GM18519 (cell line): ENCODE data around the gene NCKIPSD.

ENCODE experiments used
- ATAC-seq: cut with Tn5 transposase; IDR thresholded peaks from one replicate; pipeline ENCODE4 v1.9.1; 2021; ENCODE audit warnings: mild to moderate bottlenecking, moderate library complexity; ENCODE audit not compliant: unreplicated experiment, low FRiP score

Gene NCKIPSD

DNA sequence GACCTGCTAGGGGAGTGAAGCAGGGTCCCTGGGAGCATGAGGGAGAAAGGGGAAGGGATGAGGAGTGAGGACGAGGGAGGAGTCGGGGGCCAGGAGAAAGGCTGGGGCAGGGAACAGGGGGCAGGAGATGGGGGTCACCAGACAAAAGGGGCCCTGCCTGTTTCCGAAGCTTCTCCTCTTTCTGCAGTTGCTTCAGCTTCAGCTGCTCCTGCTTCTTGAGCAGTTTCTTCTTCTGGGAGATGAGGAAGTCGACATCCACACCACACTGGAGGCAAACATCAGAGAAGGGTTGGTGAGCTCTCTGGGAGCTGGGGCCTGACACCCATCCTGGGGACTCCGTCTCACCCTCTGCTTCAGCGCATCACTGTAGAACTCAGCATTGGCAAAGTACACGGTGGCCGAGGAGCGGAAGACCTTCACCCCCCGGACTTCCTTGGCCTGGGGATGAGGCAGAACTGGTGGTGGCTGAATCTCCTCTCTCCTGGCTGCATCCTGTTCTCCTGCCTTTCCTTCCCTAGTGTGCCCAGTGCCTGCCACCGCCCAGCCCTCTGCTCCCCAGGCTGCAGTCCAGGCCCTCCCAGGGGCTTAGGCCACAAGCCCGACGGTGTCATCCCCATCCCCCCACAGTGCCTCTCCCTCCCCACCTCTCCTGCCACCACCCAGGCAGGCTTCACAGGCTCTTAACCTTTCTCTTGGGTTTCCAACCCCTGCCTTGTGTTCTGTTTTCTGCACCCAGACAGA lies 57.3 kb downstream of the NCKIPSD start:
- no peak for ATAC-seq

DNA sequence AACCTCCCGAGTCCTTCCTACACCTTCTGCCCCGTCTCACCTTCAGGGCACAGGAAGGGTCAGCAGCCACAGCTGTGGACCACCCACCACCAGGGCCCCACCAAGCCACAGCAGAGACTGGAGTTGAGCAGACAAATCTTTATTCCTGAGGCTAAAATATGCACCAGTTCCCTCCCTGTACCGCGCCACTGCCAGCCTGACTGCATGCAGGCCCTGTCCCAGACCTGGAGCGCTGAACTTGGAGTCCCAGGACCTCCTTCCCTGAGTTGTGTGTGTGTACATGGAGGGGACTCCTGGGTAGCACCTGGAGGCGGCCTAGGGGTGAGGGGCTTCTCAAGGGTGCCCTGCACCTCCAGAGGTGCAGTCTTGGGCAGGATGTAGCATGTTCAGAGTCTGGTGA lies 60.1 kb downstream of the NCKIPSD start:
- no peak for ATAC-seq

DNA sequence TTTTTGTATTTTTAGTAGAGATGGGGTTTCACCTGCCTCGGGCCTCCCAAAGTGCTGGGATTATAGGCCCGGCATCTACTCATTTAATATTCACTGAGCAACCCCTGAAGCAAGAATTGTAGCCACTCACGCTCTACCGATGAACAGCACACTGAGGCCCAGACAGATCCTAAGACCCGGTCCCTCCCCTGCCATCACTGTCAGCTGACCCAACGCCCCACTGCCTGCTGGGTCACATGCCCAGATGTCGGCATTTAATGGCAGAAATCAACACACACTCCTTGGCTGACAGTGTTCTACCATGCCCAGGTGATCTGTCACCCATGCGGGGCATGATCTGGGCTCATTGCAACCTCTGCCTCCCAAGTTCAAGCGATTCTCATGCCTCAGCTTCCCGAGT lies 60.9 kb downstream of the NCKIPSD start:
- ATAC-seq: no peak

DNA sequence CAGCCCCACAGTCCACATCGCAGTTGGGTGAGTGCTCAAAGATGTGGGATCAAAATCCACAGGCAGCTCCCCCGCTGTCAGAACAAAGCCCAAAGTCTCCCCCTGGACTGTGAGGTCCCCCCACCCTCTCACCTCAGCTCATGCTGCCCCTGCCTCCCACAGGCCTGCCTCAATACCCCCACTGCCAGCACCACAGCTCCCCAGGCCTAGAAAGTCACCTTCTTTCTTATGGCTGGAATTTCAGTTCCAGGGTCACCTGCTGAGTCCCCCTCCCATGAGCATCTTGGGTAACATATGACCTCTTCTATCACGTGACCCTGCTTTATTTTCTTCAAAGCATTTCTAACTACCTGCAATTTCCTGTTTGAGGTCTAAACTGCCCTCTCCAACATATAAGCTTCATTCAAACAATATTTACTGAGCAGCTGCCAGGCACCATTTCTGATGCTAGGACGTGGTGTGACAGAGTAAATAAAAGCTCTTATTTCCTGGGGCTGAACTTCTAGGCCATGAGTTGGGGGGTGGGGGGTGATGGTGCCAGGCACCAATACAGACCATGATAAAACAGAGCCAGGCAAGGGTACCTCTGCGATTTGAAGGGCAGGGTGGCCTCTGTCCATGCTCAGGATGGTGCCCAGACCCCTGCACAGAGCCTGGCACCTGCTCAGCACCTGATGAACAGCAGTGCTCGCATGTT lies 61.7 kb downstream of the NCKIPSD start:
- ATAC-seq: no peak
